HCT116 (cell line): Measurements from ENCODE around the gene SNPH. TPM values are rescaled to one million over a fixed set of nuclear protein-coding genes. Genes with fewer than 3 reads are reported as not detected.
A peak's percentile ranks its signal among the peaks of the same experiment; 100 is the strongest.

Experiments
- CBX3 ChIP-seq: IDR thresholded peaks from 2 replicates; pipeline ENCODE4 v1.6.1; 2012; ENCODE audit warnings: low read depth
- EGR1 ChIP-seq: IDR thresholded peaks from 2 replicates; pipeline ENCODE4 v1.6.1; 2012; ENCODE audit warnings: low read depth
- POLR2A ChIP-seq: IDR thresholded peaks from 2 replicates; pipeline ENCODE4 v1.7.0; 2011; ENCODE audit warnings: borderline replicate concordance; ENCODE audit not compliant: insufficient read depth, insufficient read length; ENCODE audit errors: extremely low read depth
- RAD21 ChIP-seq: IDR thresholded peaks from 2 replicates; pipeline ENCODE4 v1.6.1; 2012; ENCODE audit warnings: low read depth, mild to moderate bottlenecking
- SIN3A ChIP-seq: IDR thresholded peaks from 2 replicates; pipeline ENCODE4 v1.6.1; 2012; ENCODE audit warnings: low read depth
- SP1 ChIP-seq: IDR thresholded peaks from 2 replicates; pipeline ENCODE4 v1.6.1; 2012; ENCODE audit warnings: low read depth
- SRF ChIP-seq: IDR thresholded peaks from 2 replicates; pipeline ENCODE4 v1.6.1; 2012; ENCODE audit warnings: low read depth
- ZNF274 ChIP-seq: fragments of 200-500 bp; sonication (Bioruptor generic); IDR thresholded peaks from 2 replicates; pipeline ENCODE4 v1.6.1; 2014; ENCODE audit warnings: mild to moderate bottlenecking, low read depth, low read length, inconsistent platforms
- total RNA-seq: library from RNA; stranded (reverse); gene quantifications from one replicate; pipeline ENCODE4 v1.2.1, GENCODE V29; 2021; ENCODE audit not compliant: unreplicated experiment
- TF ChIP-seq, protein P1 (sequence below): IDR thresholded peaks from 2 replicates; pipeline ENCODE4 v1.6.1; 2012; ENCODE audit warnings: low read depth
- TF ChIP-seq, protein P2 (sequence below): IDR thresholded peaks from 2 replicates; pipeline ENCODE4 v1.6.1; 2012

Gene SNPH
- total RNA-seq, 1 experiment from 2014 or later = 3.2 TPM

DNA sequence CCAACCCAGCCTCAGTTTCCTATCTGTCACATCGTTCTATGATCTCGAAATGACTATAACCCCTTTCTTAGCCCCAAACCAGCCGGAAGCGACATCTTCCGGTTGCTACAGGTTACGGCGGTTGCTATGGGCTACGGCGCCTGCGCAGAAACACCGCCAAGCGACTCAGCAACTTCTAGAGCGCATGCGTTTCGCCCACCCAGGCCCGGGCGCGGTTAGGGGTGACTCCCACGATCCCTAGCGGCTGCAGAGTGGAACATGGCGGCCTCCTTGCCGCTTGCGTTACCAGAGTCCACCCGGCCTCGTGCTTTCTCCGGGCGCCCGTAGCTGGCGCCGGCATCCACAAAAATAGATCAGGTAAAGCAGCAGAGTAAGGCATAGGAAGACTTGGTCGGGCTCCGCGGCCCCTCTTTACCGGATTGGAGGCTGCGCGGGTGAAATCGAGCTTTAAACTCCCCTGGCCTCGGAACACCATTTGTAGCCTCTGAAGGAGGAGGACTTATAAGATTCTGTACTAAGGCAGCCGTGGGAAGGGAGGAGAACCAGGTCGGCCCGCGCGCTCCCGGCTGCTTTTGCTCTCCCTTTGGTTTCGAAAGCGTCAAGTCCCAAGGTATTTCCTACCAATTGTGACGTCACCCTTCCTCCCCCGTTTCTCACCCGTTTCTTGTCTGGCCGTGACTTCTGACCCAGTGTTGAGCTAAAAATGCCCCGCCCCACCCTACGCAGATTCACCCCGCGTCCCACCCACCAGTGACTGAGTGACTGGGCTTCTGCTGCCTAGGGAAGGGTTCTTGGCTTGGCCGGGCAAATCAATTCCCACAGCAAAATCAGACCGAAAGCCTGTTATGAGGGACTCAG is 59.3 kb downstream of the SNPH start (continued):
- TF ChIP-seq ZNF274 (no peak), SRF (no peak), SP1 (no peak), CBX3 (no peak), EGR1 (peak; percentile 80), SIN3A (0 out of 2 replicates have a peak, but pooled peaks have one; percentile 18), RAD21 (no peak), POLR2A (peak; percentile 93)
- TF ChIP-seq, protein P1, sequence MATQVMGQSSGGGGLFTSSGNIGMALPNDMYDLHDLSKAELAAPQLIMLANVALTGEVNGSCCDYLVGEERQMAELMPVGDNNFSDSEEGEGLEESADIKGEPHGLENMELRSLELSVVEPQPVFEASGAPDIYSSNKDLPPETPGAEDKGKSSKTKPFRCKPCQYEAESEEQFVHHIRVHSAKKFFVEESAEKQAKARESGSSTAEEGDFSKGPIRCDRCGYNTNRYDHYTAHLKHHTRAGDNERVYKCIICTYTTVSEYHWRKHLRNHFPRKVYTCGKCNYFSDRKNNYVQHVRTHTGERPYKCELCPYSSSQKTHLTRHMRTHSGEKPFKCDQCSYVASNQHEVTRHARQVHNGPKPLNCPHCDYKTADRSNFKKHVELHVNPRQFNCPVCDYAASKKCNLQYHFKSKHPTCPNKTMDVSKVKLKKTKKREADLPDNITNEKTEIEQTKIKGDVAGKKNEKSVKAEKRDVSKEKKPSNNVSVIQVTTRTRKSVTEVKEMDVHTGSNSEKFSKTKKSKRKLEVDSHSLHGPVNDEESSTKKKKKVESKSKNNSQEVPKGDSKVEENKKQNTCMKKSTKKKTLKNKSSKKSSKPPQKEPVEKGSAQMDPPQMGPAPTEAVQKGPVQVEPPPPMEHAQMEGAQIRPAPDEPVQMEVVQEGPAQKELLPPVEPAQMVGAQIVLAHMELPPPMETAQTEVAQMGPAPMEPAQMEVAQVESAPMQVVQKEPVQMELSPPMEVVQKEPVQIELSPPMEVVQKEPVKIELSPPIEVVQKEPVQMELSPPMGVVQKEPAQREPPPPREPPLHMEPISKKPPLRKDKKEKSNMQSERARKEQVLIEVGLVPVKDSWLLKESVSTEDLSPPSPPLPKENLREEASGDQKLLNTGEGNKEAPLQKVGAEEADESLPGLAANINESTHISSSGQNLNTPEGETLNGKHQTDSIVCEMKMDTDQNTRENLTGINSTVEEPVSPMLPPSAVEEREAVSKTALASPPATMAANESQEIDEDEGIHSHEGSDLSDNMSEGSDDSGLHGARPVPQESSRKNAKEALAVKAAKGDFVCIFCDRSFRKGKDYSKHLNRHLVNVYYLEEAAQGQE = no peak
- TF ChIP-seq, protein P2, sequence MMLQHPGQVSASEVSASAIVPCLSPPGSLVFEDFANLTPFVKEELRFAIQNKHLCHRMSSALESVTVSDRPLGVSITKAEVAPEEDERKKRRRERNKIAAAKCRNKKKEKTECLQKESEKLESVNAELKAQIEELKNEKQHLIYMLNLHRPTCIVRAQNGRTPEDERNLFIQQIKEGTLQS = no peak
